WERI-Rb-1 (cell line): ENCODE results near the gene ING3.

Source experiments
- DNase-seq: peaks from one replicate; pipeline ENCODE4 v3.0.0-alpha.2; 2020
- H3K27ac ChIP-seq: fragments of 250-450 bp; sonication (Bioruptor Pico); 2 replicates; pipeline ENCODE4 v1.5.1; 2020; ENCODE audit warnings: mild to moderate bottlenecking, moderate library complexity
- H3K27me3 ChIP-seq: fragments of 250-450 bp; sonication (Bioruptor Pico); 2 replicates; pipeline ENCODE4 v1.5.1; 2021; ENCODE audit warnings: mild to moderate bottlenecking, low read depth, moderate library complexity; ENCODE audit not compliant: insufficient read depth, severe bottlenecking
- H3K36me3 ChIP-seq: fragments of 250-450 bp; sonication (Bioruptor Pico); 2 replicates; pipeline ENCODE4 v1.5.1; 2020; ENCODE audit warnings: mild to moderate bottlenecking, moderate library complexity
- H3K4me3 ChIP-seq: 2 replicates; pipeline ENCODE4 v1.5.1; 2011; ENCODE audit warnings: low read depth, mild to moderate bottlenecking, control low read depth, low read length
- H3K9me3 ChIP-seq: fragments of 250-450 bp; sonication (Bioruptor Pico); 2 replicates; pipeline ENCODE4 v1.5.1; 2021; ENCODE audit warnings: mild to moderate bottlenecking, moderate library complexity; ENCODE audit not compliant: severe bottlenecking
- CTCF ChIP-seq: IDR thresholded peaks from 2 replicates; pipeline ENCODE4 v1.5.1; 2011; ENCODE audit warnings: low read depth, mild to moderate bottlenecking, control low read depth, inconsistent platforms, low read length

ING3 gene

GRCh38 chr7:121023683-121024511 lies 73.3 kb downstream of the ING3 start:
- H3K4me3 ChIP-seq = no peak overlapping the region
- H3K27ac ChIP-seq = no peak overlapping the region
- H3K9me3 ChIP-seq = no peaks in the 10 kb centered on the region
- TF ChIP-seq CTCF = no peak
- no peak for DNase-seq
- H3K36me3 ChIP-seq = no peaks in the 10 kb centered on the region
- no peaks in the 10 kb centered on the region for H3K27me3 ChIP-seq

GRCh38 chr7:121024611-121025010 lies 74.0 kb downstream of the ING3 start:
- DNase-seq = no peak
- H3K9me3 ChIP-seq = no peaks in the 10 kb centered on the region
- no peak for TF ChIP-seq CTCF
- H3K27me3 ChIP-seq = no peaks in the 10 kb centered on the region
- H3K4me3 ChIP-seq = no peak overlapping the region
- no peak overlapping the region for H3K27ac ChIP-seq
- no peaks in the 10 kb centered on the region for H3K36me3 ChIP-seq

- no peak overlapping the region for H3K4me3 ChIP-seq
- no peak for TF ChIP-seq CTCF
Measured at GRCh38 chr7:121026159-121026558, 75.6 kb downstream of the ING3 start.

GRCh38 chr7:121026577-121027111 lies 76.1 kb downstream of the ING3 start:
- Histone ChIP-seq H3K9me3 (no peaks in the 10 kb centered on the region), H3K27ac (no peak overlapping the region), H3K27me3 (no peaks in the 10 kb centered on the region), H3K4me3 (no peak overlapping the region), H3K36me3 (no peaks in the 10 kb centered on the region)
- TF ChIP-seq CTCF = no peak
- DNase-seq = no peak

More at GRCh38 chr7:121026159-121026558, 75.6 kb downstream of the ING3 start:
- no peak overlapping the region for H3K27ac ChIP-seq
- DNase-seq = no peak
- no peaks in the 10 kb centered on the region for H3K27me3 ChIP-seq
- H3K36me3 ChIP-seq = no peaks in the 10 kb centered on the region
- H3K9me3 ChIP-seq = no peaks in the 10 kb centered on the region
